Kidney (tissue), 14 donors: ENCODE data around the gene CEP57. TPM values are rescaled to one million over a fixed set of nuclear protein-coding genes. Genes with fewer than 3 reads are reported as not detected.

Source experiments
- DNase-seq, 5 donors: peaks; one replicate each; pipeline ENCODE4 v3.0.0-alpha.2; 2013 to 2020
- FAIRE-seq: peaks from 2 replicates; lab custom pipeline; 2012; peaks lifted over from hg19 to GRCh38; lab: Jason Lieb, UNC
- H3K27ac ChIP-seq, 2 donors: one replicate each; pipeline ENCODE4 v1.7.0; 2013; ENCODE audit warnings: low read depth in 2 of 2, low read length in 2 of 2, inconsistent platforms in 1 of 2
- H3K27me3 ChIP-seq: one replicate; pipeline ENCODE4 v1.7.1; 2013; ENCODE audit warnings: low read length, inconsistent platforms; ENCODE audit not compliant: control insufficient read depth, insufficient read depth
- H3K36me3 ChIP-seq, 3 donors: one replicate each; pipeline versions ENCODE4 v1.7.0 to v1.7.1; 2013; ENCODE audit warnings: low read length in 3 of 3, control low read depth in 1 of 3, inconsistent platforms in 1 of 3; ENCODE audit not compliant: insufficient read depth in 3 of 3, control insufficient read depth in 2 of 3
- H3K4me1 ChIP-seq, 3 donors: one replicate each; pipeline versions ENCODE4 v1.7.0 to v1.7.1; 2013; ENCODE audit warnings: low read length in 3 of 3, inconsistent platforms in 1 of 3, low read depth in 1 of 3; ENCODE audit not compliant: control insufficient read depth in 2 of 3, insufficient read depth in 2 of 3
- H3K4me3 ChIP-seq, 3 donors: one replicate each; pipeline versions ENCODE4 v1.7.0 to v1.8.1; 2013; ENCODE audit warnings: low read length in 3 of 3, control low read depth in 1 of 3, inconsistent platforms in 1 of 3
- H3K9ac ChIP-seq, 3 donors: one replicate each; pipeline versions ENCODE4 v1.7.0 to v1.7.1; 2013; ENCODE audit warnings: low read length in 3 of 3, control low read depth in 1 of 3, inconsistent platforms in 1 of 3
- H3K9me3 ChIP-seq, 3 donors: one replicate each; pipeline versions ENCODE4 v1.7.0 to v1.7.1; 2013; ENCODE audit warnings: low read length in 3 of 3, control low read depth in 1 of 3, inconsistent platforms in 1 of 3; ENCODE audit not compliant: control insufficient read depth in 2 of 3, insufficient read depth in 1 of 3
- intact Hi-C: fragments of 100-400 bp; cut with DNase I; formaldehyde crosslinking; loops from one replicate; pipeline ENCODE4 v1.11.1; 2022
- polyA plus RNA-seq: library from polyadenylated mRNA; stranded (reverse); fragments of 350-450 nt; fragmentation: Illumina TruSeq; extraction: RNeasy Lipid Tissue Mini Kit (QIAGEN cat#74804); gene quantifications from one replicate; pipeline ENCODE4 v1.2.3, GENCODE V29; 2014; ENCODE audit warnings: low read depth, low replicate concordance; ENCODE audit not compliant: insufficient read depth
- total RNA-seq: library from RNA; stranded (reverse); fragmentation: NEBNext Ultra II Directional; extraction: Animal tissue kit (Norgen Biotek cat#: 25700); gene quantifications from one replicate; pipeline ENCODE4 v1.2.1, GENCODE V29; 2021
- TF ChIP-seq, protein P1 (sequence below): IDR thresholded peaks from 3 replicates; pipeline ENCODE4 v1.5.1; 2012; ENCODE audit warnings: mild to moderate bottlenecking, moderate library complexity, borderline replicate concordance; ENCODE audit not compliant: insufficient read depth; ENCODE audit errors: extremely low read depth
- donor health status: control.
- donor health status: control.
- donor health status: control.
- donor health status: control.
- donor health status: control.
- donor health status: DM: yes; HTN: yes; CAD: no.
- donor health status: Normal renal cell carcinoma (clear cell type).

CEP57 gene
- total and polyA plus RNA-seq, 2 donors from 2014 or later: 14.9 to 33.4 TPM

DNA sequence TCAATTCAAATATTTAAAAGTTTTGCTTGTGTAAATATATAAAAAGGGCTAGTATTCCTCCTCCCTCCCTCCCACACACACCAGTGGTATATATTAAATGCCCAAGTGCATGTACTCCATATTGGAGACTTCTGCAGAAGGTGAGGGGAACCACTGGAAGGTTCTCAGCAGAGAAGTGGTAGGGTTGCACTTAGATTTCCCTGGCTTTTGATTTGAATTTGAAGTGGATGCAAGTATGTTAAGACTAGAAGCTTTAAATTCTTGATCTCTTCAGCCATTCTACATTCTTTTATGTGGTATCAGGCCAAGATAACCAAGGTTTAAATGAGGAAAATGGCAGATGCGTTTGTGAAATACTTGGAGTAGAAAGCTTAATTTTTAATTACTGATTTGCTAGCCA, 43.1 kb downstream of the CEP57 start:
- intact Hi-C loops: no loop called here
- Histone ChIP-seq H3K9ac (no peak overlapping the region), H3K4me3 (no peak overlapping the region), H3K27ac (no peak overlapping the region), H3K9me3 (no peaks in the 10 kb centered on the region), H3K27me3 (no peaks in the 10 kb centered on the region), H3K36me3 (peaks cover 0 to 24% (median 20%) of the 10 kb centered on the region in 3 donors), H3K4me1 (no peaks in the 10 kb centered on the region)
- DNase-seq: no peak
- TF ChIP-seq, protein P1, sequence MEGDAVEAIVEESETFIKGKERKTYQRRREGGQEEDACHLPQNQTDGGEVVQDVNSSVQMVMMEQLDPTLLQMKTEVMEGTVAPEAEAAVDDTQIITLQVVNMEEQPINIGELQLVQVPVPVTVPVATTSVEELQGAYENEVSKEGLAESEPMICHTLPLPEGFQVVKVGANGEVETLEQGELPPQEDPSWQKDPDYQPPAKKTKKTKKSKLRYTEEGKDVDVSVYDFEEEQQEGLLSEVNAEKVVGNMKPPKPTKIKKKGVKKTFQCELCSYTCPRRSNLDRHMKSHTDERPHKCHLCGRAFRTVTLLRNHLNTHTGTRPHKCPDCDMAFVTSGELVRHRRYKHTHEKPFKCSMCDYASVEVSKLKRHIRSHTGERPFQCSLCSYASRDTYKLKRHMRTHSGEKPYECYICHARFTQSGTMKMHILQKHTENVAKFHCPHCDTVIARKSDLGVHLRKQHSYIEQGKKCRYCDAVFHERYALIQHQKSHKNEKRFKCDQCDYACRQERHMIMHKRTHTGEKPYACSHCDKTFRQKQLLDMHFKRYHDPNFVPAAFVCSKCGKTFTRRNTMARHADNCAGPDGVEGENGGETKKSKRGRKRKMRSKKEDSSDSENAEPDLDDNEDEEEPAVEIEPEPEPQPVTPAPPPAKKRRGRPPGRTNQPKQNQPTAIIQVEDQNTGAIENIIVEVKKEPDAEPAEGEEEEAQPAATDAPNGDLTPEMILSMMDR: no peak
- no peak for FAIRE-seq

DNA sequence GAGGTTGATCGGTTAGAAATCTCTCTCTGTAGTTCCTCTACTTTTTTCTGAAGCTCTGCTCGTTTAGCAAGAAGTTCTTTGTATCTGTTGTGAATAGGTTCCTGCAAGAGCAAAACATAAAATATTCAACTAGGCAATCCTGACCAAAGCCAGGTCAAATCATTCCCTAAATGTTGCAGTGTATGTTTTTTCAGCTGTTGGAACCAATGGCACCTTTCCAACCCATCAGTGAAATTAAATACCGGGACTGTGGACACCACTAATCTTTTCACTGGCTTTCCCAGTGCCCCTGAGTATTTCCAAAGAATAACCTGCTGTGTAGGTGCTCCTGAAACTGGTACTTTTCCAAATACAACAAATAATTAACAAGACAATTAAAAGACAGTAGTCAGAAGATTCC, 45.1 kb downstream of the CEP57 start:
- Histone ChIP-seq H3K4me1 (no peaks in the 10 kb centered on the region), H3K27me3 (no peaks in the 10 kb centered on the region), H3K9ac (no peak overlapping the region), H3K36me3 (peaks cover 0 to 23% (median 17%) of the 10 kb centered on the region in 3 donors), H3K9me3 (no peaks in the 10 kb centered on the region), H3K4me3 (no peak overlapping the region), H3K27ac (no peak overlapping the region)
- TF ChIP-seq, protein P1: no peak
- intact Hi-C loops: no loop called here
- DNase-seq (peak in 1 of 5 donors; percentile 7), FAIRE-seq (no peak)

DNA sequence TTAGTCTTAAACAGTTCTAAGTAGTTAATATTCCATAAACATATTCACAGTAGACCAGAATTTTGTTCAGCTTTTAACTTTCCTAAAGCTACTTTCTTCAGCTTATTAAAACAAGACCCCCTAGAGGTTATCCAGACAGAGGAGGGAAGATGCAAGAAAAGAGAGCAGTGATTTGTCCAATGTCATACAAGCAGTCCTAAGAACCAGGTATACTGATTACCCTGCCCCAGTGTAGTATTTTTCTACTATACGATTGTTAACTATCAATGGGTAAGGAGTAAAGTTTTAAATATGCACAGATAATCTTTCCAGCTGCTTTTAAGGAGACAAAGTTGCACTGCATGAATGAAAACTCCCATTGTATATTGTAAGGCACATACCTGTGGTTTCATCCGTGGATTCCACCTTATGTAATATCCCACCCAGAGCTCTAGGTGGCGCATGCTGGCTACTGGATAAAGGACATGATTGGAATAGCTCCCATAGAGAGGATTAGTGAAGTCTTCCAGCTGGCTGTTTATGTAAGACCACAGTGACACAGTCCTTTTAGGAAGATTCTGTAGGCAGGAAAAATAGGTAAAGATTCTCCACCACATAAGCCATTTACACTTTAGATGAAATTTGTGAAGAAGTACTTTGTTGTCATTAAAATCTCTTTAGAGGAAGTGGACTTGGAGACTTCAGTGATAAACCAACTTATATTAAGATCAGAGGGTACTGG, 45.6 kb downstream of the CEP57 start:
- intact Hi-C loops: no loop called here
- Histone ChIP-seq H3K27ac (no peak overlapping the region), H3K9ac (no peak overlapping the region), H3K36me3 (peaks cover 0 to 23% (median 17%) of the 10 kb centered on the region in 3 donors), H3K27me3 (no peaks in the 10 kb centered on the region), H3K4me1 (no peaks in the 10 kb centered on the region), H3K9me3 (no peaks in the 10 kb centered on the region), H3K4me3 (no peak overlapping the region)
- DNase-seq (peak in 4 of 5 donors; percentile 55 to 93 (median 75)), FAIRE-seq (peak; percentile 79)
- TF ChIP-seq, protein P1: peak; percentile 84

DNA sequence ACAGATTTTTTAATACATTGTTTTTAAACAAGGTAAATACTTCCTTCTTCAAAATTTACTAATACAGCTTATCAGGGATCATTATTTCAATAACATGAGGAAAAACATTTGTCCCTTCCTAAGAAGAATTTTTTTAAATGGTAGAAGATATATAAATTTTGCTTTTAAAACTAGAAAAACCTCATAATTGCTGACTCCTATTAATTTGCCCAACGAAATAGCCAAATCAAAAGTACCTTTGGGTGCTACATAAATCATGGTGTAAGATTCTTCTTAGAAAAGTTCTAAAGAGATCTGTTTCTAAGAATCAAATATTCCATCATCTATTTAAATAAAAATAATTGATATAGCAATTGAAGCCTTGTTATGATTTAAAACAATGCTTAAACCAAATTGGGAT, 54.9 kb downstream of the CEP57 start:
- peaks cover 4 to 13% (median 12%) of the 10 kb centered on the region in 3 donors for H3K36me3 ChIP-seq
- intact Hi-C loops: no loop called here
- TF ChIP-seq, protein P1: no peak

More for the DNA sequence above, 54.9 kb downstream of the CEP57 start:
- no peak overlapping the region for H3K27ac ChIP-seq
- FAIRE-seq: no peak
- no peaks in the 10 kb centered on the region for H3K9me3 ChIP-seq
- H3K9ac ChIP-seq: no peak overlapping the region
- H3K4me1 ChIP-seq: no peaks in the 10 kb centered on the region
- no peak for DNase-seq
- no peak overlapping the region for H3K4me3 ChIP-seq
- no peaks in the 10 kb centered on the region for H3K27me3 ChIP-seq
